B cell (primary cell): ENCODE results near the gene PEX10. TPM values are rescaled to one million over a fixed set of nuclear protein-coding genes. Genes with fewer than 3 reads are reported as not detected.

Experiments used
- ATAC-seq: fragments of 200-7000 bp; cut with Tn5 transposase; one replicate; pipeline ENCODE4 v1.10.0; 2021; ENCODE audit warnings: low read depth, mild to moderate bottlenecking, moderate number of reproducible peaks, moderate library complexity
- CTCF ChIA-PET: fragments of 350-600 bp; sonication (Branson Sonifier 250); formaldehyde crosslinking; loops from one replicate; lab custom pipeline; 2021; ENCODE audit warnings: antibody characterized with exemption, inconsistent platforms; lab: Charles Lee
- POLR2A ChIA-PET: fragments of 350-600 bp; sonication (Branson Sonifier 250); formaldehyde crosslinking; loops from one replicate; lab custom pipeline; 2021; ENCODE audit warnings: antibody characterized with exemption; lab: Charles Lee
- DNase-seq: peaks from one replicate; pipeline ENCODE4 v3.0.0; 2013
- H2AFZ ChIP-seq: 2 replicates; pipeline ENCODE4 v1.6.1; 2012; ENCODE audit warnings: mild to moderate bottlenecking, low read depth, low read length; ENCODE audit not compliant: insufficient read depth, poor library complexity, severe bottlenecking
- H3K27ac ChIP-seq, 2 donors: 1 replicate in 1 of 2; 2 replicates in 1 of 2; pipeline ENCODE4 v1.5.1; 2012 to 2013; ENCODE audit warnings: low read length in 2 of 2, mild to moderate bottlenecking in 2 of 2, moderate library complexity in 1 of 2
- H3K27me3 ChIP-seq, 4 experiments: fragments of 200-600 bp in 1 of 4; sonication (generic) in 1 of 4; replicated peaks in 1 of 4; 1 replicate in 2 of 4; 2 replicates in 2 of 4; pipeline versions ENCODE4 v1.6.1 to v1.7.0; 2013 to 2016; ENCODE audit warnings: low read length in 3 of 4, mild to moderate bottlenecking in 2 of 4, mixed read lengths in 1 of 4, moderate library complexity in 1 of 4; ENCODE audit not compliant: insufficient read depth in 4 of 4, control insufficient read depth in 3 of 4; ENCODE audit errors: control extremely low read depth in 1 of 4
- H3K36me3 ChIP-seq, 2 experiments: replicated peaks in 1 of 2; 1 replicate in 1 of 2; 2 replicates in 1 of 2; pipeline versions ENCODE4 v1.6.1 to v1.7.1; 2013; ENCODE audit warnings: low read length in 1 of 2; ENCODE audit not compliant: insufficient read depth in 2 of 2, control insufficient read depth in 1 of 2; ENCODE audit errors: control extremely low read depth in 1 of 2, extremely low read depth in 1 of 2
- H3K4me1 ChIP-seq, 2 donors: fragments of 200-600 bp in 1 of 2; sonication (generic) in 1 of 2; 1 replicate in 1 of 2; 2 replicates in 1 of 2; pipeline versions ENCODE4 v1.5.1 to v1.6.1; 2013 to 2017; ENCODE audit warnings: low read length in 2 of 2; ENCODE audit not compliant: control insufficient read depth in 2 of 2, insufficient read depth in 2 of 2
- H3K4me2 ChIP-seq: replicated peaks from 2 replicates; pipeline ENCODE3; 2012; ENCODE audit warnings: mild to moderate bottlenecking, low read depth, low read length; ENCODE audit not compliant: poor library complexity, severe bottlenecking
- H3K4me3 ChIP-seq, 5 experiments: fragments of 200-600 bp in 1 of 5; sonication (generic) in 1 of 5; 1 replicate in 3 of 5; 2 replicates in 2 of 5; pipeline versions ENCODE4 v1.5.1 to v1.7.0; 2011 to 2016; ENCODE audit warnings: low read length in 4 of 5, mild to moderate bottlenecking in 4 of 5, low read depth in 2 of 5, control low read depth in 1 of 5, moderate library complexity in 1 of 5; ENCODE audit not compliant: insufficient read depth in 1 of 5; ENCODE audit errors: control extremely low read depth in 1 of 5, extremely low read depth in 1 of 5
- H3K79me2 ChIP-seq: fragments of 200-600 bp; sonication (generic); one replicate; pipeline ENCODE4 v1.6.0; 2016; ENCODE audit warnings: low read length; ENCODE audit not compliant: control insufficient read depth, insufficient read depth
- H3K9ac ChIP-seq: fragments of 200-600 bp; sonication (generic); 2 replicates; pipeline ENCODE4 v1.6.1; 2017; ENCODE audit warnings: mild to moderate bottlenecking, low read length, moderate library complexity
- H3K9me3 ChIP-seq, 3 donors: one replicate each; pipeline versions ENCODE4 v1.6.1 to v1.7.1; 2013; ENCODE audit warnings: low read length in 2 of 3; ENCODE audit not compliant: control insufficient read depth in 2 of 3, insufficient read depth in 1 of 3; ENCODE audit errors: control extremely low read depth in 1 of 3
- H4K20me1 ChIP-seq: 2 replicates; pipeline ENCODE4 v1.6.0; 2012; ENCODE audit warnings: mild to moderate bottlenecking, low read length; ENCODE audit not compliant: insufficient read depth, control insufficient read depth, poor library complexity, severe bottlenecking
- H3K27ac Mint-ChIP-seq: one replicate; pipeline ENCODE4 v1.8.0; 2021; ENCODE audit warnings: mixed read lengths
- H3K27me3 Mint-ChIP-seq: one replicate; pipeline ENCODE4 v1.8.0; 2021; ENCODE audit warnings: mixed read lengths
- H3K4me1 Mint-ChIP-seq: one replicate; pipeline ENCODE4 v1.8.0; 2021; ENCODE audit warnings: mixed read lengths
- H3K4me3 Mint-ChIP-seq: one replicate; pipeline ENCODE4 v1.8.0; 2021; ENCODE audit warnings: mixed read lengths
- H3K9me3 Mint-ChIP-seq: one replicate; pipeline ENCODE4 v1.8.0; 2022; ENCODE audit warnings: mixed read lengths; ENCODE audit not compliant: insufficient read depth
- CTCF ChIP-seq: fragments of 200-600 bp; IDR thresholded peaks from one replicate; pipeline ENCODE4 v1.8.0; 2022; ENCODE audit warnings: antibody characterized with exemption, mild to moderate bottlenecking
- EZH2 ChIP-seq: IDR thresholded peaks from 2 replicates; pipeline ENCODE4 v1.6.1; 2012; ENCODE audit warnings: borderline replicate concordance, low read depth, mild to moderate bottlenecking, moderate library complexity, low read length; ENCODE audit not compliant: insufficient read depth, poor library complexity, severe bottlenecking
- WGBS: methylation state at CpG from one replicate; pipeline ENCODE4 v1.1.5; 2013; ENCODE audit warnings: missing lambda C conversion rate; ENCODE audit not compliant: insufficient coverage; 5-methylcytosine and 5-hydroxymethylcytosine counted together
- intact Hi-C: fragments of 100-400 bp; cut with micrococcal nuclease; formaldehyde crosslinking; loops from one replicate; pipeline ENCODE4 v1.10.0; 2022
- polyA plus RNA-seq: library from polyadenylated mRNA; depleted of rRNA; stranded (reverse); fragments of >200 nt; gene quantifications from 2 replicates; pipeline ENCODE4 v1.2.3, GENCODE V29; 2012
- total RNA-seq, 2 donors: library from RNA; stranded (reverse); fragments of 120-200 nt in 1 of 2; gene quantifications; 1 replicate in 1 of 2; 2 replicates in 1 of 2; pipeline versions ENCODE4 v1.2.3 to v1.2.4, GENCODE V29; 2013 to 2022

Gene PEX10
- total and polyA plus RNA-seq, 2 donors (not counting 1 experiment from before 2014, with no cell fraction given), result 13.5 to 18.4 TPM

- Mint-ChIP-seq H3K4me3 (no peak overlapping the region), H3K27ac (no peak overlapping the region), H3K27me3 (no peaks in the 10 kb centered on the region), H3K9me3 (no peaks in the 10 kb centered on the region), H3K4me1 (no peaks in the 10 kb centered on the region)
- peaks cover 0 to 10% (median 0%) of the 10 kb centered on the region in 4 experiments for H3K27me3 ChIP-seq
- ChIA-PET CTCF (no interaction called here), POLR2A (no interaction called here)
- no peaks in the 10 kb centered on the region for H3K79me2 ChIP-seq
- intact Hi-C loops, result no loop called here
- no peak for ATAC-seq
- no peak for DNase-seq
- no peaks in the 10 kb centered on the region for H4K20me1 ChIP-seq
- TF ChIP-seq CTCF (no peak), EZH2 (no peak)
- H3K36me3 ChIP-seq, result no peaks in the 10 kb centered on the region
- no peak overlapping the region for H3K9ac ChIP-seq
- no peak overlapping the region for H2AFZ ChIP-seq
- no peak overlapping the region for H3K4me2 ChIP-seq
- WGBS, result 91% methylated on average over 13 of the region's 13 CpGs
- no peak overlapping the region for H3K27ac ChIP-seq
- H3K4me1 ChIP-seq, result no peaks in the 10 kb centered on the region
- no peak overlapping the region for H3K4me3 ChIP-seq
- peaks cover 0 to 19% (median 8%) of the 10 kb centered on the region in 3 donors for H3K9me3 ChIP-seq
These were observed 20.8 kb upstream of the PEX10 start for GRCh38 chr1:2433196-2433595.

- ATAC-seq (no peak), DNase-seq (no peak)
- Mint-ChIP-seq H3K27ac (no peak overlapping the region), H3K27me3 (no peaks in the 10 kb centered on the region), H3K9me3 (no peaks in the 10 kb centered on the region), H3K4me3 (no peak overlapping the region), H3K4me1 (no peaks in the 10 kb centered on the region)
- no peak overlapping the region for H2AFZ ChIP-seq
- H3K4me3 ChIP-seq, result no peak overlapping the region
- peaks cover 0 to 10% (median 0%) of the 10 kb centered on the region in 4 experiments for H3K27me3 ChIP-seq
- no peaks in the 10 kb centered on the region for H3K79me2 ChIP-seq
- no peaks in the 10 kb centered on the region for H4K20me1 ChIP-seq
- intact Hi-C loops, result no loop called here
- no peak overlapping the region for H3K4me2 ChIP-seq
- no peaks in the 10 kb centered on the region for H3K36me3 ChIP-seq
- WGBS, result 89% methylated on average over 16 of the region's 16 CpGs
- CTCF ChIA-PET, result no interaction called here
- H3K4me1 ChIP-seq, result no peaks in the 10 kb centered on the region
- POLR2A ChIA-PET, result no interaction called here
- H3K27ac ChIP-seq, result no peak overlapping the region
- no peak for TF ChIP-seq CTCF
- no peak for TF ChIP-seq EZH2
- H3K9me3 ChIP-seq, result peaks cover 0 to 19% (median 8%) of the 10 kb centered on the region in 3 donors
- H3K9ac ChIP-seq, result no peak overlapping the region
These were observed 20.1 kb upstream of the PEX10 start for GRCh38 chr1:2432441-2432844.
